Activated naive CD4-positive, alpha-beta T cell treated with Interleukin-2 at 50 U/mL for 16 hours (primary cell): ENCODE measurements around the gene NEMP2.
A peak's percentile ranks its signal among the peaks of the same experiment; 100 is the strongest.

Experiments used
- DNase-seq: peaks from one replicate; pipeline ENCODE4 v3.0.0-alpha.2; 2020

Gene NEMP2

GRCh38 chr2:190554357-190555006, 20.0 kb upstream of the NEMP2 start:
- DNase-seq: no peak

DNA sequence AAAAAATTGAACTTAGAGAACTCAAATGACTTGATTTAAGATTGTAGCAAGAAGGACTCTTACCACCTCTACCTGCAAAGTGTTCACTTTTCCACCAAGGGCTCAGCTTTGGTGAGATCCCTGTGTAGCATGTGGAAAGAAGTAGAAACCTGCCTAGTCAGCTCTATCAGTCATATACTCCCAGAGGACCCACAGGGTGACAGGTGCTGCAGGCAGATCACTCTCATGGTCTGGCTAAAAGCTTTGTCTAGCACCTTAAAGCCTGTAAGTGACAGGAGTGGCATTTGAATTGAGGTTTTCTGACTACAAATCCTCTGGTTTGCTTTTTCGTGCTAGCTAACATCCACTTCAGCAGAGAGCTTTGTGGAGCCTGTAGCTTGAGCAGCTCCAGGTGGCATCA, 18.7 kb upstream of the NEMP2 start:
- DNase-seq: no peak

DNA sequence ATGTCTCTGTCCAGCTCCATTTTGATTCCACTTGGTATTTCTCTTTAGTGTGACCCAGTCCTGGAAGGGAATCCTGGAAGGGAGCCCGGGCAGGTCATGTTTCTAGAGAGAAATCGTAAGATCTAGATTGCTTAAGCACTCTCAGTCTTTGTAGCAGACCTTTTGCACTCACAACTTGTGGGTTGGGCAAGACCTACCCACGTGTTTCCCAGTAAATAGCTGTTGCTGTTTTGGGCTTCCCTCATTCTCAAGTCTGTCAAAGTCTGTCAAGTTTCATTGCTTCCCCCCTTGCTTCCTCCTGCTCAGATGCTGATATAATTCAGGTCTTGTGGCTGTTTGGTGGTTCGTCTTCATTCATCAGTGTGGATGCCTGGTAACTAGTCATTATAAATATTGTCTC, 17.4 kb upstream of the NEMP2 start:
- no peak for DNase-seq

- DNase-seq: no peak
These were observed 15.6 kb upstream of the NEMP2 start for GRCh38 chr2:190550137-190550536.

DNA sequence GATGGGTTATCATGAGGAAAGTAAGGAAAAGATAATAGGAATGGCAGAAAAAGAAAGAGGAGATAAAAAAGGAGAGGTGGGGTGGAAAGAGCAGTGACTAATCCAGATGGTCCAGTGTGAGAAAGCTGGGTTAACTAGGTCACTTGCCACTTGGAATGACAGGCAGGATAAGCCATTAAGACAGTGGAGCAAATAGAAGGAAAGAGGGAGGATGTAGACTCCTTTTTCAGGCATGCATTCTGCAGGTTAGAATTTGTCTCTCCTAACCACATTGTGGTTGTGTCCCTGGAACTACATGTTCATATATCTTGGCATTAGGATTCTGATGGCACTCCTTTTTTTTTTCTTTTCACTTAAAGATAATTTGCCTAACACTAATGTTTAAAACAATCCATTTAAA, 13.4 kb upstream of the NEMP2 start:
- DNase-seq: no peak

DNA sequence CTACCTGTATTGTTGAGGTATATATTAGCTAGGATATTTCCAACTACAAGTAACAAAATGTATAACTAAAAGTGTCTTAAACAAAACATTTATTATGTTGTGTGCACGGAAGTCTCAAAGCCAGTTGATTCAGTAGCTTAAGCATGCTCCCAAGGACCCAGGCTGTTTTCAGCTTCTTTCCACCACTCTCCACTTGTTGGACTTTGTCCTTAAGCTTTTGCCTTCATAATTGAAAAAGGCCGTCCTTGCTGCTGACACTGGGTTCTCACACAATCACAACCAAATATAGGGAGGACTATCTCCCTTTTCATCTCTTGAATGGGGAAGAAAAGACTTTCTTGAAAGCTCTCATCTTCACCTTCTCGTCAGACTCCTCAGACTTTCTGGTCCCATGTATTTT, 12.2 kb upstream of the NEMP2 start:
- no peak for DNase-seq

DNA sequence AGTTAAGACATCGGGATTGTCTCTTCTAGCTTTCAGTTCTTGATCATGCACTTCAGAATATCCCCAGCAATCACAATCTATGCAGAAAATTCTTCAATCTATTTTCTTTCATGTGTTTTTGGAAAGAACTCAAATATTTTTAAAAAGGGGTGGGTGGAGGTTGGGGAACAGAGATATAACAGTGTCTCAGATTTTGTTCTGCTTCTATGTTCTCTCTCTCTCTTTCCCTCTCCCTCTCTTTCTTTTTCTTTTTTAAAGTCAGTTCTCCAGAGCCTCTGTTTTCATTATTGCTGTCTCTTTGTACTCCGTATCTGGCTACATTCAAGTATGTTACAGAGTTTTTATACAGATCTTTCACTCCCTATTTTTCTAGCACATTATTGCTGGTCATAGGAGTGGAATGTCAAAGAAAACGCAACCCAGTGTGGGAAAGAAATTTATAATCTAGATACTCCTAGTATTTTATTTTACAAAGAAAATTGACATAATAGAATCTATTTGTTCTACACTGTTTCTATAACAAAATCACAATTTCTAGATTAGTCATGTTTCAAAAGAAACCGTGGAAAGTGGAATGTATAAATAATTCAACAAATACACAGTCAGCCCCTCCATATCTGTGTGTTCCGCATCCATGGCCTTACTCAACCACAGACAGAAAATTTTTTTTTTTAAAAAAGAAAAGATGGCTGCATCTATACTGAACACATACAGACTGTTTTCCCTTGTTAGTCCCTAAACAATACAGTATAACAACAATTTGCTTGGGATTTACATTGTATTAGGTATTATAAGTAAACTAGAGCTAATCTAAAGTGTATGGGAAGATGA, 11.2 kb upstream of the NEMP2 start:
- no peak for DNase-seq

DNA sequence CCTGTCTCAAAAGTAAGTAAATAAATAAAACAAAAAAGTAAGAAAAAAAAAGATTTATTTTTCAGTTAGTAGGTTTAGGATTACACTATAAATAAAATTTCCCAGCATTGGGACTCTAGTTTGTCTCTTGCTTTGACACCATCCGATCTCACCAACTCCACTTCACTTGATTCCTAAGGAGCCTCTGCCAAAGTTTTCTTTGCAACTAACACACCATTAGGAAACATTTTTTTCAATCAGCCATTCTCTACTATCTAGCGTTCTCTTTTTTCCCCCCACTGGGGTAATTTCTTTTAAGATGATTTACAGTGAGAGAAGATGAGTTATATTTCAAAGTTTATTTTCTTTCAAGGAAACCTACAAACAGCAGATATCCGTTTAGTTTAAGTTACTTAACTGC, 10.6 kb upstream of the NEMP2 start:
- DNase-seq: no peak

GRCh38 chr2:190540048-190540447, 5.5 kb upstream of the NEMP2 start:
- no peak for DNase-seq

DNA sequence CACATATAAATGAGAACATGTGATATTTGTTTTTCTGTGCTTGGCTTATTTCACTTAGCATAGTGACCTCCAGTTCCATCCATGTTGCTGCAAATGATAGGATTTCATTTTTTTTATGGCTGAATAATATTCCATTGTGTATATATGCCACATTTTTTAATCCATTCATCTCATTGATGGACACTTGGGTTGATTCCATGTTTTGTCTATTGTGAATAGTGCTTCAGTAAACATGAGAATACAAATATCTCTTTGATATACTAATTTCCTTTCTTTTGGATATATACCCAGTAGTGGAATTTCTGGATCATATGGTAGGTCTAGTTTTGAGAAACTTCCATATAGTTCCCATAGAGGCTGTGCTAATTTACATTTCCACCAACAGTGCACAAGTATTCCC, 3.7 kb upstream of the NEMP2 start:
- no peak for DNase-seq

DNA sequence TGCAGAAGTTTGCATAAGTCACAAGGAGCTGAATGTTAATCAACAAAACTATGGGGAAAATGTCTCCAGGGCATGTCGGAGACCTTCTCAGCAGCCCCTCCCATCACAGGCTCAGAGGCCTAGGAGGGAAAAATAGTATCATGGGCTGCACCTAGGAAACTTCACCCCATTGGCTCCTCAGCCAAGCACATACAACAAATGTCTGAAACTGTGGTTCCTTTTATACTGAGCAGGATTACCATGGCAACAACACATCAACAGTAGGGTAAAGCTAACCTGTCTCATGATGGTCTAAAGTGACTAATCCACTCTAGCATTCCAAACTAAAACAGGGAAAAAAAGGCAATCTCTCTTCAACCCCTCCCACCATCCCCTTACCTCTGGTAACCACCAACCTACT, 3.2 kb upstream of the NEMP2 start:
- DNase-seq: no peak

GRCh38 chr2:190535586-190535985, 1.1 kb upstream of the NEMP2 start:
- no peak for DNase-seq

- no peak for DNase-seq
These were observed 558 bp upstream of the NEMP2 start for GRCh38 chr2:190535121-190535439.

GRCh38 chr2:190533968-190534309, 583 bp downstream of the NEMP2 start:
- peak; percentile 54 for DNase-seq

DNA sequence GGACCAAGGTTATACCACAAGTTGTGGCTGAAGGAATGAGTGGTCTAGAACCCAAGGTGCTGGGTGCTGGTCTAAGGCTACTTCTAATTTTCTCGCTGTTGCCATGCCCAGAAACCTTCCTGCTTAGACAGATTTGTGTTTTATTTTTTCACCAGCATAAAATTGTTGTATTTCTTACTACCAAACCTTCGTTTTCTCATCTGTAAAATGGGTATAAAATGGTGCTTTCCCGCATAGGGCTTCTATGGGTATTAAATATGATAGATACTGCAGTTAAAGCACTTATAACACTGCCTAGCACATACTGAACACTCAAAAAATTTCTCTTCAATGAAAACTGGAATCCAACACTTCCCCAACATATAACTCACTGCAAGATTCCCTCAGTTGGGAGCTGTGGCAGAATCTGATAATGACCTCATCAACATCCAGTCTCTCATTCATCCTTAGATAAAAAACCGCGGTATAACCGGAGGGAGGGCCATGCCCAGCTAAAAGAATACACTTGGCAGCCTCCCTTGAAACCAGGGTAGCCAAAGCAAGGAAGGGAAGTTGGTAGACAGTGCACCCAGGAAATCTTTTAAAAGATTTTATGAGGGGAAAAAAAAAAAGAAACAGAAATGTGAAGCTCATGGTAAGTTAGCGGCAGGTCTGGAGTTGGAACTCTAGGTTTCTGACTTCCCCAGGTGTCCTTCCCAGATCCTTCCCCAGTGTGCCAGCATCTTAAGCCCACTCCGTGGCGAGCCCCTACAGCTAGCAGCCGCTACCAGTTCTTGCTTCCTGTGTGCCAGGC, 1.2 kb downstream of the NEMP2 start:
- DNase-seq: no peak

- DNase-seq: no peak
These were observed 1.9 kb downstream of the NEMP2 start for GRCh38 chr2:190532581-190532980.

GRCh38 chr2:190530248-190530900, 4.1 kb downstream of the NEMP2 start:
- no peak for DNase-seq

GRCh38 chr2:190529486-190530247, 4.9 kb downstream of the NEMP2 start:
- DNase-seq: no peak

DNA sequence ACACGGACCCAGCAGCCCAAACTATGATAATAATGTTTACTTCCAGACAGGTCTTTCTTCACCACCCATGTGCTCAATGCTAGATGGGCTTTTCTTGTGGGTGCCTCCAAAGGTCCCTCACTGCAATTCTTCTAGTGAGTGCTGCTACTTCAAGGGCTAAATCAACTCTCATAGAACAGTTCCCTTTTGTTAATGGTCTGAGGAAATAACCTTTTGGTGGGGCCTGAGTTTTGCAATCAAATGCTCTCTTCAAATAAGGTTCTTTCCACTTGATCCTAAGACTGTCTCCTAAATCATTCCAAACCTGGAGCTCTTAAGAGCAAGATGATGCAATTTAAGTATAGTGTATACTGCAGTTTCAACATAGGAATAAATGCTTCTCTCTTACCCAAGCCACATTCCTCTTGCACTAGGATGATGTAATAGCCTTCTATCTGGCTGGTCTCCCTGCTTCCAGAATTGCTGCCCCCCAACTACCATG, 6.0 kb downstream of the NEMP2 start:
- DNase-seq: no peak

DNA sequence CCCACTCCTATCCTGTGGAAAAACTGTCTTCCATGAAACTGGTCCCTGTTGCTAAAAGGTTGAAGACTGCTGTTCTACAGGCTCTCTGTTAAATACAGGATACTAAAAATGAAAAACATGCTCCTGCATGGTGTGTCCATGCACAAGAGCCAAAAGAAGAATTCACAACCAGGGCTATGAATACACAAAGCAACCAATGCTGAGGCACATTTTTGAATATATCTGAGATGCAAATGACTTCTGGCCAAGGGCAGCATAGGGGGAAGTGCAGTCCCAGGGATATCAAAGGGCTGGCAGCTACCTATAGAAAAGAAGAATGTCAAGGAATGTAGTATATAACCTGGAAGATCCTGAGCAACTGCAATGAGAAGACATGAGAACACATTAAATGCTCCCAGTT, 6.6 kb downstream of the NEMP2 start:
- no peak for DNase-seq

GRCh38 chr2:190527214-190527613, 7.3 kb downstream of the NEMP2 start:
- no peak for DNase-seq

DNA sequence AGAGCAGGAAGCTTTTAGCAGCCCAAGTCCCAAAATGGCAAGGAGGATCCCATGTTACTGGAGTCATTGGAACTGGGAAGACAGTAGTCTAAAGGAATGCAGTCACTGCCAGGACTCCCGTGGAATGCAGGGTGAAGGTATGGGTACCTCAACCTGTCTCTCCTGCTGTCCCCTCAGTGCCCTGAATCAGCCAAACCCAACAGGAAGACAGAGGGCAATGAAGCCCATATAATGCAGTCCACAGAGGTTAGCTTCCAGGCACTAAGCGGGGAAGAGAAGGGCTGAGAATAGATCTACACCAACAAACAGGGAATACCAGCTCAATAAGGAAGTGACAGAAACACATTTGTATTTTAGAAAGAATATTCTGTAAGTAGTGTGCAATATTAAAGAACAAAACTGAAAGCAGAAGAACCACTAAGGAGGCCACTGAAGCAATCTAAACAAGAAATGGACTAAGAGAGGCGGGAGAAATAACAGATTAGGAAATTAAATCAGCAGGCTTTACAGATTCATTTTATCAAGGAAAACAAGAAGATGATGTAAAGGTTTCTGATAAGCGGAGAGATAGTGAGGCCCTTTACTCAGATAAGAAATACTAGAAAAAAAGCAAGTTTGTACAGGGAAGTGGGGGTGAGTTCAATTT, 8.3 kb downstream of the NEMP2 start:
- no peak for DNase-seq
